Activated CD4-positive, CD25-positive, alpha-beta regulatory T cell treated with anti-CD3 and anti-CD28 coated beads, Interleukin-2, amount 50 U/mL, for 72 hours (primary cell): ENCODE results near the gene CXCL1.

Experiments used
- DNase-seq: peaks from one replicate; pipeline ENCODE4 v3.0.0; 2021

Gene CXCL1

DNA sequence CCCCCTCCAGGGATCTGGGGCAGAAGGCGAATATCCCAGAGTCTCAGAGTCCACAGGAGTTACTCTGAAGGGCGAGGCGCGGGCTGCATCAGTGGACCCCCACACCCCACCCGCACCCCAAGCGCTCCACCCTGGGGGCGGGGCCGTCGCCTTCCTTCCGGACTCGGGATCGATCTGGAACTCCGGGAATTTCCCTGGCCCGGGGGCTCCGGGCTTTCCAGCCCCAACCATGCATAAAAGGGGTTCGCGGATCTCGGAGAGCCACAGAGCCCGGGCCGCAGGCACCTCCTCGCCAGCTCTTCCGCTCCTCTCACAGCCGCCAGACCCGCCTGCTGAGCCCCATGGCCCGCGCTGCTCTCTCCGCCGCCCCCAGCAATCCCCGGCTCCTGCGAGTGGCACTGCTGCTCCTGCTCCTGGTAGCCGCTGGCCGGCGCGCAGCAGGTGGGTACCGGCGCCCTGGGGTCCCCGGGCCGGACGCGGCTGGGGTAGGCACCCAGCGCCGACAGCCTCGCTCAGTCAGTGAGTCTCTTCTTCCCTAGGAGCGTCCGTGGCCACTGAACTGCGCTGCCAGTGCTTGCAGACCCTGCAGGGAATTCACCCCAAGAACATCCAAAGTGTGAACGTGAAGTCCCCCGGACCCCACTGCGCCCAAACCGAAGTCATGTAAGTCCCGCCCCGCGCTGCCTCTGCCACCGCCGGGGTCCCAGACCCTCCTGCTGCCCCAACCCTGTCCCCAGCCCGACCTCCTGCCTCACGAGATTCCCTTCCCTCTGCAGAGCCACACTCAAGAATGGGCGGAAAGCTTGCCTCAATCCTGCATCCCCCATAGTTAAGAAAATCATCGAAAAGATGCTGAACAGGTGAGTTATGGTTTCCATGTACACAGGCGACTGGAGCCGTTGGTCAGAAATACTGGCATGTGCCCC lies at the start of gene CXCL1:
Gene CXCL1 (plus strand): TSS at position 264 of the 926 bp plus-strand sequence. CDS start 78 bp downstream, at position 342.
- DNase-seq: no peak

DNA sequence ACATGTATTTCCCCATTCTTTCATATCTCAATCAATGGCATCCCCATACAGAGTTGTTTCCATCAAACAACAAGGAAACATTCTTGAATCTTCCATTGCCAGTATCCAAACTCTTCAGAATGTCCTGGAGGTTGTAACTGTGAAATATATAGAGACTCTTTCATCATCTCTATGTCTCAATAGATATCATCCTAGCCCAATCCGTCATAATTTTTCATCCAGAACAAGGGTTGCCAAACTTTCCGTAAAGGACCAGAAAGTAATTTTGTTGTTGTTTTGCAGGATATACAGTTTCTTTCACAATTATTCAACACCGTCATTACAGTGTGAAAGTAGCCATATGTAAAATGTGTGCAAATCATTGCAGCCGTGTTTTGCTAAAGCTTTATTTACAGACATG lies 47.9 kb upstream of the CXCL1 start:
- no peak for DNase-seq

DNA sequence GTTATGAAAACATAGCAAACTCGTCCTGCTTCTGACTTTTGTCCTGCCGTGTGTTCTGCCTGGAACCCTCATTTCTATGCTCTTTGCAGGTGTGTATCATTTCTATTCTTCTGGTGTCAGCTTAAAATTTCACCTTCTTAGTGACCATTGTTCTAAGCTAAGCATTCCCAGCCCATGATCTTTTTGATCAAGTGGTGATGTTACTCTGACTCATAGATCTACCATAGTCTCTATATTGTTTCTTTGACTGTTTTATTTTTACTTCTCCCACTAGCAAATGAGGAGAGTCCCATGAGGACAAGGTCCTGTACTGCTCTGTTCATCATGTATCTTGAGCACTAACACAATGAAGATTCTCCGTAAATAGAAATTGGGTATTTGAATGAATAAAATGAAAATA lies 46.8 kb upstream of the CXCL1 start:
- no peak for DNase-seq

DNA sequence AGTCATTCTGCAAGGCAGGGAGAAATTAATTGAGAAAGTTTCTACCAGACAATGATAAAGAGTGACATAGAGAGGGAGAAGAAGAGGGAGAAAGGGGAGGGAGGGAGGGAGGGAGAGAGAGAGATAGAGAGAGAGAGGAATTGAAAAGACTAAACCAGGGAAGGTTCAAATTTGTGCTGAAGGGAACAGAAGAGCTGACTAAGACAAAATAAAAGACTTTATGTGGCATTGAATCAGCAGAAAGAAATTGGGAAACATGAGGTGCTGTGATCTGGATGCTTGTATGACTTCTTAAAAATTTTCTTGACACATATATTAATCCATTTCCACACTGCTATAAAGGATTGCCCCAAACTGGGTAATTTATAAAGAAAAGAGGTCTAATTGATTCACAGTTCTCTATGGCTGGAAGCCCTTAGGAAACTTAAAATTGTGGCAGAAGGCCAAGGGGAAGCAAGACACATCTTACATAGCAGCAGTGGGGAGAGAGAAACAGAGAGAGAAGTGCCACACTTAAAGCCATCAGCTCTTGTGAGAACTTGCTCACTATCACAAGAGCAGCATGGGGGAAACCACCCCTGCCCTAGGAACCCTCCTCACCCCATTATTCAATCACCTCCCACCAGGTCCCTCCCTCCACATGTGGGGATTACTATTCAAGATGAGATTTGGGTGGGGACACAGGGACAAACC lies 46.2 kb upstream of the CXCL1 start:
- DNase-seq: no peak

DNA sequence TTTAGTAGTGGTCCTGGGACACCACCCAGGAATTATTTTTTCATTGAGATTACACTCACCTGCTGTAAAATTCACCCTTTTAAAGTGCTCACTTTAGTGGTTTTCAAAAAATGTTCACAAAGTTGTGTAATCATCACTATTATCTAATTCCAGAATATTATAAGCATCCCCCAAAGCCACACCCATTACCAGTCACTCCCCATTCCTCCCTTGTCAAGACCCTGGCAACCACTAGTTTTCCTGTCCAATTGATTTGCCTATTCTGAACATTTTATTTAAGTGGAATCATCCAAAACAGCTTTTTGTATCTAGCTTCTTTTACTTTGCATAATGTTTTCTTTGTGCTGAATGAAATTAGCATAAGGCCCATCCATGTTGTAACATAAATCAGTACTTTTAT lies 45.4 kb upstream of the CXCL1 start:
- DNase-seq: no peak

DNA sequence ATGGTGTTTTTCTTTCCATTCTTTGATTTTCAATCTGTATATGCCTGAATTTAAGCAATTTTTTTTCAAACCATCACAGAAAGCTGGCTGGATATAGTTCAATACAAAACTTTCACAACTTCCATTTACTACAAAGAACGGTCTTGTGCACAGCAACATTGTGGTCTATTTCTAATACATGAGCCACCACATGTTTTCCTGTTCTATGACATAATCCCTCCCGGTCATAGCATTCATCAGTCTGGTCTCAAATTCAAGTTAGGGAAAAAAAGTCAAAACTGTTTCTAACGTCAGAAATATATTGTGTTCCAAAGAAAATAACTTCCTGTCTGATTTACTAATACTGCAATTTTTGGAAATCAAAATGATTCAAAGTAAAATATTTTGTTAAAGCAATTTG lies 40.2 kb upstream of the CXCL1 start:
- no peak for DNase-seq

DNA sequence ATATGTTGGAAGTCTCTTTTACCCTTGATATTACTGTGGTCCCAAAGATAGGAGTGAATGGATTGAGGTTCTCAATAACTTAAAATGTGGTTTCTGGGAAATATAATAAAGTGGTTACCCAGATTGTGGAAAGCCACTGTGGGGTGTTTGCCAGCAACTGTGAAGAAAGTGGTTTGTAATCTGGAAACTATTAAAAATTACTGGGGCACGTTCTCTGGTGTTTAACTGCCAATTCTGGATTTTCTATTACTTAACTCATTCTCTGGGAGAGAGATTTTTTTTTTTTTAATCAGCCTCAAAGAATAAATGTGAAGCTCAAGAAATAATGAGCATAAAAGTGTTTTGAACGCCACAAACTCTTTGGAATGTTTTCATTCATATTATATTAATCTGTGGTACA lies 37.6 kb upstream of the CXCL1 start:
- no peak for DNase-seq

DNA sequence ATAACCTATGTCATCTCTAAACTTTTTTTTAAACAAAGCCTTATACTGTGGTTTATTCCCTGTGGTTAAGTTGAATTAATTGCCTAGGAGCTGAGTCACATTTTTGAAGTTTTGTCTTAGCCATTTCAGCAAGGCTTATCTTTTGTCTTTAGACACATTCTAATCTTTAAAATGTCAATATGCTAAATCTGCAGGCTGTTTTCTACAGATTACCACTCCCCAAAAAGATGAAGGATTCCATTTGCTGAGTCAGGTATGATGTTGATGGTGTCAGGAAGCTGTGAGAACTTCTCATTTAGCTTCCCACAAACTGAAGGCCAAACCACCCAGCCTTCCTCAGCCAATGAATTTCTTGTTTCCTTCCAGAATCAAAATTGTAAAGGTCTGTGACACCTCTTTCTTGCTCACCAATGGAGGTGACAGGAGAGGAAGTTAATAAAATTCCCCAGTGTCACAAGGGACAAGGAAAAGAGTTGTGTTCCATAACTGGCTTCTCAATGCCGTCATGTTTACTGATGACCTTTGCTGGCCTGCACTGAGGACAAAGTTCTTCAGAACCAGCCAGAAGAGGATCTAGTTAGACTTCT lies 36.4 kb upstream of the CXCL1 start:
- no peak for DNase-seq

DNA sequence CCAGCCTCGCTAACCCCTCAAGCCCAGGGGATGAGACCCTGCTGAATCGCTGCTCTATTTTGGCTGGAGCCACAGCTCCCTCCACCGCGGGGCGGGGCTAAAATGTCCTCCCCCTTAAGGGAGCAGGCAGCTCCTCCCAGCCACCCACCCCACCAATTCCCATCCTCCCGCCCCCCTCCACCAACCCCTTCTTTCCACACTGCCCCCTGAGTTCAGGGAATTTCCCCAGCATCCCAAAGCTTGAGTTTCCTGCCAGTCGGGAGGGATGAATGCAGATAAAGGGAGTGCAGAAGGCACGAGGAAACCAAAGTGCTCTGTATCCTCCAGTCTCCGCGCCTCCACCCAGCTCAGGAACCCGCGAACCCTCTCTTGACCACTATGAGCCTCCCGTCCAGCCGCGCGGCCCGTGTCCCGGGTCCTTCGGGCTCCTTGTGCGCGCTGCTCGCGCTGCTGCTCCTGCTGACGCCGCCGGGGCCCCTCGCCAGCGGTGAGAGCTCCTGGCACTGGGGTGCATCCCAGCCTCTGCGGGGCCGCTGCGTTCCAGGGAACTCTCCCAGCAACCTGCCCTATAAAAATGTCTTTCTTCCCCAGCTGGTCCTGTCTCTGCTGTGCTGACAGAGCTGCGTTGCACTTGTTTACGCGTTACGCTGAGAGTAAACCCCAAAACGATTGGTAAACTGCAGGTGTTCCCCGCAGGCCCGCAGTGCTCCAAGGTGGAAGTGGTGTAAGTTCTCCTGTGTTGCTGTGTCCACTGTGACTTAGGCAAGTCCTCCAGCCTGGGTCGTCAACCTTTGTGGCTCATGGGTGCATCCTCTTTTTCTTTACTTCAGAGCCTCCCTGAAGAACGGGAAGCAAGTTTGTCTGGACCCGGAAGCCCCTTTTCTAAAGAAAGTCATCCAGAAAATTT lies 32.6 kb upstream of the CXCL1 start, which contains the start of gene CXCL6:
Gene CXCL6 (plus strand): TSS at position 306 of the 907 bp plus-strand sequence. CDS start 73 bp downstream, at position 379.
- no peak for DNase-seq

DNA sequence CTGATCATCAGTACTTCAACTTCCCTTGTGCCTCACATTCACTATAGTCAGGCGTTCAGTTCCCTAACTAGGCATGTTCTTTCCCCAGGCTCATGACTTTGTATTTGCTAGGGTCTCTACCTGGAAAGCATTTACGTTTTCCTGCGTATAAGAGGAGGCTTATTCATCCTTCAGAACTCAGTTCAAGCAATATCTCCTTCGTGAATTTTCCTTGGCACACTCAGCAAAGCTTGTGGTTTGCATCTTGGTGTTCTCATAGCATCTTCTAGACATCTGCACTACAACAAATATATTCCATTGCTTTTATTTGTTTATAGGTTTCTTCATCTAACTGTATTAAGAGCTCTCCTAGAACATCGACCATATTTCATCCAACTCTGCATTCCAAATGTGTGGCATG lies 30.1 kb upstream of the CXCL1 start:
- no peak for DNase-seq

DNA sequence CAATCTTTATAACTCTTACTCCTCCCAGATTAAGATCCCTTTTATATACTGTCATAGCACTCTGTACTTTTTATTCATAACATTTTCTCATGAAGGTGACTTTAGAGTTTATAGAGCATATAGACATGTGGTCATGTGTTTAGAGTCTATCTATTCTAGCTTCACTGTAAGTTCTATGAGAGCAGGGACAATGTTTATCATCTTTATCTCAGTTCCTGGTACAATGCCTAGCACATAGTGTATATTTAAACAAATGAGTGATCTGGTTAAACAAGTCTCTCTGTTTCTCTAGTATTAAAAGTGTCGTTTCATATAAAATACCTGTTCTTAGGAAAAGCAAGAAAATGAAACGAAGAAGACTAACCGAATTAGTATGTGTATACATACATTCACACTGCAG lies 29.5 kb upstream of the CXCL1 start:
- no peak for DNase-seq

DNA sequence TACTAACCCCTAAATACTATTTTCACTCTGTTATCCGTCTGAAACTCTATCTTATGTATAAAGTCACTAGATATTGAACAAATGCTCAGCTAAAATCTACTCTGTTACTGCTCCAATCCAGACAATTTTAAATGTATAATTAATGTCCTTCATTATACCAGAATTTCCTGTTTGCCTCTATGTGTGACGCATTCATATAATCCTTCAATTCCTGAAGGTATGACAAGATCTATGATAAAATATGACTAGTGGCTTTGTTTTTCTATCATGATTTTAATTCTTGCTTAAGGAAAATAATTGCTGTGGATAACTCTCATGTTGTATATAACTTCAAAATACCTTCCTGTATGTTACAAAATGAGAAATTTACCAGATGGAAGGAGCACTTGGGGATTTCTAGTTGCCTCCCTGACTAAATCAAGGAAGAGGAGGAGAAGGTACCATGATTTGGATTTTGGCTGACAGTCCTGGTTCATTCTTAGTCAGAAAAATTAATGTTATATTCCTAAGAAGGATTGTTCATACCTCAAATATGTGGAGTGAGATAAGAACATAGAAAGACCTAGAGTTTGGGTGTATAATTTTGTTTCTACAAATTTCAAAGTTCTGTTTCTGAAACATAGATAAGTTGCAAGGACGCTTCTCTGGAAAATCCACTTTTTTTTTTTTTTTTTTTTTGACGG lies 27.8 kb upstream of the CXCL1 start:
- DNase-seq: no peak

DNA sequence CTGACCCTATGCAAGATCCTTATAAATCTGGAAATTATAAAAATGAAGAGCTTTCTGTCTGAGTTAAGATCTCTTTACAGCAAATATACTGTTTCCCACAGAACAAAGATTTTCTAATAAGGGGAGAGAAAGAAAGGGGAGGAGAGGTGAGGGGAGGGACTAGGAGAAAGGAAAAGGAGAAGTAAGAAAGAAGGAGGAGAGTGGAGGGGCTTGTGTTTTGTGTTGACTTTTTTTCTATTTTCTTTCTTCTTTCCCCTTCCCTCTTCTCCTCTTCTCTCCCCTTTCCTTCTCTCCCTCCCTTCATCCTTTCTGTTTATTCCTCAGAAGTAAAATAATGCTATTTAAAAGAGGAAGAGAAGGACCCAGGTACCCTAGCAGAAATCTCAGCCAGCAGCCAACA lies 26.5 kb upstream of the CXCL1 start:
- no peak for DNase-seq

DNA sequence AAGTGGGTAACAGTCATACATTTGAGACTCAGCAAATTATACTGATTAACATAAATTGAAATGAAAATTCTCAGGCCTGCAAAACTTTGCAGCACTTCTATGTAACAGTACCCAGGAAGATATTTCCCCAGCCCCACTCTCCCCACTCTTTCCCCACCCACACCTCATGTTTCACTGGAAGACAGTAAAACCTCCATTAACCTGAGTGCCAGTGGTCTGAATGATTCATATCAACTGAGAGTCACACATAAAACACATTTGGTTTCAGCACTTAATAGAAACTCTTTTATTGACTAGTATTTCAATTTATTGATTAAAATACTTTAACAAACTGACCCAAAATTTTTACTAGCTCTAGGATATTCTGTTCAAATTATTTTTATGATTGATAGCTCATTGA lies 25.8 kb upstream of the CXCL1 start:
- no peak for DNase-seq

DNA sequence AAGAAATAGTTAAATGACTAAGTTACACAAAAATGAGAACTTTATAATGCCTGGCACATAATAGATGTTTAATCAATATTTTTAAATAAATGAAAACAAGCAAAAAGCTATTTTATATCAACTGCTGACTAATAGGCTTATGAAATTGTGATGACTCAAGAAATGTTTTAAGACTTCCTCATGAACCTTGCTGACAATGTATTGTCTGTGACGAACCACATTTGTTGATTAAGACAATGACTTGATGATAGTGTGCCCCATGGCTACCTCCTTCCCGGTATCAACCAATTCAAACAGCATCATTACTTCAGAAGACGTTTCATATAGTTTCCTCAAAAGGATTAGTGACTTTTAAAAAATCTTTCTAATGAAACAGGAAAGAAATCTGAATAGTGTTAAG lies 24.8 kb upstream of the CXCL1 start:
- no peak for DNase-seq

DNA sequence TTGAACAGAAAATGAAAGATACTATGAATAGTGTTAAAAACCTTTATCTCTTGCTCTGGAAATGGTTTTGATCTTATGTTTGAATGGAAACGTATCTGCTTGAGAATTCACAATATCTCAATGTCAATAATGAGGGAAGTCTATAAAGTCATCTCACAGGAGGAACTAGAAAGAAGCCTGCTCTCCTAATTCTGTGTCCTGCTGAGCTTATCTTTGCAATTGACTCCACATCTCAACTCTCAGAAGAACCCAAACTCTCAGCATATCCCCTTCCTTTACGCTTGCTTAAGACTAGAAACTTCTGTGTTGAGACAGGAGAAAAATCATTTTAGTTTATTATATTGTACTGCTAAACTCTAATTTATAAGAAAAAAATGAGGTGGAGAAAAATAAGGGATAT lies 24.4 kb upstream of the CXCL1 start:
- no peak for DNase-seq

DNA sequence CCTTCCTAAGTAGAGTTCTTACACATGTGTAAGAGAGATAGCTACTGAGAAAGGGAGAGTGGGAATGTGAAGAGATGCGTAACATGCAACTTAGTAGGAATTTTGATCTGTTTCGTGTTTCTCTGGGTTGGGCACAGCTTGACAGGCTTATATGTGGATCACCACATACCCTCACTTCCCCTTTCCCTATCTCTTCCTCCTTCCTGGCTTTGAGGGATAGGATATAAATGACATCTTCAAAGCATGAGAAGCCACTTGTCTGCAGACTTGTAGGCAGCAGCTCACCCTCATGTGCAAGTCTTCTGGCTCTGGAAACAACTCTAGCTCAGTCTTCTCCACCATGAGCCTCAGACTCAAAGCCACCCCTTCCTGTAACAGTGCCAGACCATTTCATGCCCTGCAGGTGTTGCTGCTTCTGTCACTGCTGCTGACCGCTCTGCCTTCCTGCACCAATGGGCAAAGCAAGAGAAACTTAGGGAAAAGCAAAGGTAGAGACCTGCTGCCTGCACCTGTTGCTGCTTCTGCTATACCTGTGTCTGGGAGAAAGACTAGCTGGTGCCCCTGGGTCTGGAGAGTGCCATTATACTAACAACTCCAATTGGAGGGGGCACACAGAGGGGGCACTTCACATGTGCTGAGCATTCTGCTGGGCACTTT lies 21.5 kb upstream of the CXCL1 start:
- DNase-seq: no peak

DNA sequence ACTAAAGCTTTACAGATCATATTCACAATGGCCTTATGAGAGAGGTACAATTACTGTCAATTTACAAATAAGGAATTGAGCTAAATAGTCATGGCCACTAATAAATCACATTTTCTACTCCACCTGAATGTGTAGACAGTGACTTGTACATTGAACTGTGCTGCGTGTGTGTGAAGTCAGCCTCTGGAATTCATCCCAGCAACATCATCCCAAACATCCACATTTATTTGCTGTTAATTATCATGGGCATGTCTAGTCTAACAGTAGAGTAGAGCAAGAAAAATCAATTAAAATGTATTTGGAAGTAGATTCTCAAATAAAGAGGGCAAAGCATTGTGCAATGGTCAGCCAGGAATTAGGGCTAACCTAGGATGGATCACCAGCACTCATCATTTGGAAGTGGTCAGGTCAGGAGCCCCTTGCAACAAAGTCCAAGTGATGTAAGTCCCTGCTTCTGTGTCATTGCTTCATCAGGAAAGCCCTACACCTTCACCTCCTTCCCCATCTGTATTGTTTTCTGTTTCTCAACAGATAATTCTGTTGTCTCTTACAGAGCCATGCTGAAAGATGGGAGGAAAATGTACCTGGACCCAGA lies 20.9 kb upstream of the CXCL1 start:
- no peak for DNase-seq

DNA sequence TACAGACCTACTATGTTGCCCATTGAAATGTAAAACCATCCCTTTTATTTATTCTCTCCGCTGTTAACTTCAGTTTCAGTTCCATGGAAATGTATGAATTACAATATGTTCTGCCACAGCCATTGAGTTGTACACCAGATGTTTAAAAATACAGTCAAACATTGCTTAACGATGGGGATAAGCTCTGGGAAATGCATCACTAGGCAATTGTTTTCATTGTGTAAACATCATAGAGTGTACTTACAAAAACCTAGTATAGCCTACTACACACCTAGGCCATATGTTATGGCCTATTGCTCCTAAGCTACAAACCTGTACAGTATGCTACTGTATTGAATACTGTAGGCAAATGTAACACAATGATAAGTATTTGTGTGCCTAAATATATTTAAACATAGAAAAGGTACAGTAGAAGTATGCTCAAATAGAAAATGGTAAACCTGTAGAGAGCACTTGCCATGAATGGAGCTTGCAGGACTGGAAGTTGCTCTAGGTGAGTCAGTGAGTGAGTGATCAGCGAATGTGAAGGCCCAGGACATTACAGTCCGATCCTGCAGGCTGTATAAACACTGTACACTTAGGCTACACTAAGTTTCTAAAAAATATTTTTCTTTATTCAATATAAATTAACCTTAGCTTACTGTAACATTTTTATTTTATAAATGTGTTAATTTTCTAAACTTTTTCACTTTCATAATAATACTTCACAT lies 18.8 kb upstream of the CXCL1 start:
- DNase-seq: no peak

DNA sequence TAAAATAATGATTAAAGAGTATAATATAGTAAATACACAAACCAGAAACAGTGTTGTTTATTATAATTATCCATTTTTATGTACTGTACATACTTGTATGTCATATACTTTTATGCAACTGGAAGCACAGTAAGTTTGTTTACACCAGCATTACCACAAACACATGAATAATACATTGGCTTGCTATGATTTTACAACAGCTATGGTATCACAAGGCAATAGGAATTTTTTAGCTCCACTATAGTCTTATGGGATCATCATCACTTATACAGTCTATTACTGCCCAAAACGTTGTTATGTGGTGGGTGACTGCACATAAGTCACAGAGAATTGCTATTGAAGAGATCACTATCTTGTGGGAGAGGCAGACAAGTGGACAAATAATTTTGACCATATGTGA lies 17.9 kb upstream of the CXCL1 start:
- DNase-seq: no peak

DNA sequence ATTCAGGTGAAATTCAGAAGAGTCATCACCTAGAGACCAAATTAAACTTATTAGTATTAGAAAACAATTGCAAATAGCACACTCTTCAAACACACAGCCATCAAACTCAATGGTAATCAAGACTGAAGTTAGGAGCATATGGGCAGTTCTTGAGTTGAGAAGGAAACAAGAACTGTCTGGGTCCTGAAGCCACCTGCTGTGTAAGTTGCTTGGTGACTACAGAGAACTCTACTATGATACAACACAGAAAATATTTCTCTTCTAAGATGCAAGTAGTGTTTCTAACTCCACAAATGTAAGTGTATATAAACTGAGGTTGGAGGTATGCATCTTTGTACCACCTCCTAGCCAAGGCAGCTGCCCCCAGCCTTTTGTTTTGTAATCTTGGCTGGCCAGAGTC lies 16.4 kb upstream of the CXCL1 start:
- DNase-seq: no peak
